Measurements from ENCODE around the gene PGM2. TPM values are rescaled to one million over a fixed set of nuclear protein-coding genes. Genes with fewer than 3 reads are reported as not detected.
"Not testable (repeated sequence)": the region's sequence is repeated elsewhere in the genome, so short reads cannot be mapped to it uniquely, and the experiment has no call there.

The PGM2 gene
- total RNA-seq: 10 to 100 TPM in 1 of 6 donors, 1 to 10 TPM in 5; 4.8 to 15.1 (median 9.1) TPM
- 1 to 10 TPM; 2.1 to 4.6 TPM for polyA plus RNA-seq

DNA sequence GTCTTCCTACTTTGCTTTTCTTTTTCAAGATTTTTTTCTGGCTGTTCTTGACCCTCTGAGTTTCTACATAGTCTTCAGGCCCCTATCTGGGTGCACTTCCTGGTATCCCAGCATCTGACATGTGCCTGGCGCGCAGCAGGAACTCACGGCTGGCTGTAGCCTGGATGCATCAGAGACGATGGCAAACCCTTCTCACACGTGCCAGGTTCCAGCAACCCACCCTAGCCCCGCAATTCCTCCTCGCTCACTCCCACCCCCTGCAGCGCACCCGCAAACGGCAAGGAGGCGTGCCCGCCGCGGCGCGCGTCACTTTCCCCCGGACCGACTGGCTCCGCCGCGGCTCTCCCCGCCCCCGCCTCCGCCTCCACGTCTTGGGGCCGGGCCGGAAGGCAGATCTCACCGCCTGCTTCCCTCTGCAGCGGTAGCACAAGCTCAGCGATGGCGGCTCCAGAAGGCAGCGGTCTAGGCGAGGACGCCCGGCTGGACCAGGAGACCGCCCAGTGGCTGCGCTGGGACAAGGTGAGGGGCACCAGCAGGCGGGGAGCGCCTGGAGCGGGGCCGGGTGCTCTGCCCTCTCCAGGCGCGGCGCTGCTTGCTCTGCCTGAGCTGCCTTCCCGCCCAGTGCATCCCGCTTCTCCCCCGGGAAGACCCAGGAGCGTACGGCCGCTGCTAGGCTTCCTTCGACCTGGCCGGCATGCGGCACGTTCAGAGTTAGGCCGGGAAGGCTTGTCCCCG, at the start of gene PGM2:
TSS of gene PGM2 (plus strand) at position 392 of the 735 bp plus-strand sequence. CDS start at position 439, 47 bp downstream.
- peaks cover 0 to 22% (median 5%) of the 10 kb centered on the region in 3 donors for H3K4me1 ChIP-seq
- no peak for FAIRE-seq
- intact Hi-C loops (cut with DNase I): no loop called here

DNA sequence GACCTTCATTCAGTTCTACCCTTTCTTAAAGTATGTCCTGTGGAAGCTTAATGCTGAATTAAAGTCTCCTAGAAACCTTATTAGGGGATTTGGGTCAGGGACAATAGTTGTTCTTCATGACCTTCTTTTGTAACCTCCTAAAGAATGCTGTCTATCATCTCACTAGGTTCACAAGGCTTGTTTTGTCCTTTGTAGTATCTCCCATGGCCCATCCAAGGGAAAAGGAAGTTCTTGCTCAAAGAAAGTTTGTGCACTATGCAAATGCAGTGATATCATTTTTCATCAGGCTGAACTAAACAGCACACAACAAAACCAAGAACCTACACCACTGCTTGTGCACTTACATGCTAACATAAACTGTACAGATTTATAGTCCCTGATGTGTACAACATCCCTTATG, 46.6 kb upstream of the PGM2 start:
- intact Hi-C loops (cut with DNase I): no loop called here

More for the DNA sequence above, at the start of gene PGM2:
- H3K36me3 ChIP-seq: peaks cover 0 to 7% (median 0%) of the 10 kb centered on the region in 3 donors
- H3K27me3 ChIP-seq: no peaks in the 10 kb centered on the region
- DNase-seq (peak; percentile 80 to 94 (median 88)), ATAC-seq (peak; percentile 96 to 98 (median 98))
- 1% methylated on average over 48 to 57 of the region's 57 CpGs for WGBS, 2 donors
- TF ChIP-seq, protein P1, sequence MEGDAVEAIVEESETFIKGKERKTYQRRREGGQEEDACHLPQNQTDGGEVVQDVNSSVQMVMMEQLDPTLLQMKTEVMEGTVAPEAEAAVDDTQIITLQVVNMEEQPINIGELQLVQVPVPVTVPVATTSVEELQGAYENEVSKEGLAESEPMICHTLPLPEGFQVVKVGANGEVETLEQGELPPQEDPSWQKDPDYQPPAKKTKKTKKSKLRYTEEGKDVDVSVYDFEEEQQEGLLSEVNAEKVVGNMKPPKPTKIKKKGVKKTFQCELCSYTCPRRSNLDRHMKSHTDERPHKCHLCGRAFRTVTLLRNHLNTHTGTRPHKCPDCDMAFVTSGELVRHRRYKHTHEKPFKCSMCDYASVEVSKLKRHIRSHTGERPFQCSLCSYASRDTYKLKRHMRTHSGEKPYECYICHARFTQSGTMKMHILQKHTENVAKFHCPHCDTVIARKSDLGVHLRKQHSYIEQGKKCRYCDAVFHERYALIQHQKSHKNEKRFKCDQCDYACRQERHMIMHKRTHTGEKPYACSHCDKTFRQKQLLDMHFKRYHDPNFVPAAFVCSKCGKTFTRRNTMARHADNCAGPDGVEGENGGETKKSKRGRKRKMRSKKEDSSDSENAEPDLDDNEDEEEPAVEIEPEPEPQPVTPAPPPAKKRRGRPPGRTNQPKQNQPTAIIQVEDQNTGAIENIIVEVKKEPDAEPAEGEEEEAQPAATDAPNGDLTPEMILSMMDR (IDR thresholded peaks at IDR 0.05): no peak
- peak within 1 kb of the TSS; percentile 79 to 97 (median 88) for H3K4me3 ChIP-seq
- peak within 1 kb of the TSS; percentile 68 to 88 (median 80) for H3K27ac ChIP-seq
- no peaks in the 10 kb centered on the region for H3K9me3 ChIP-seq

DNA sequence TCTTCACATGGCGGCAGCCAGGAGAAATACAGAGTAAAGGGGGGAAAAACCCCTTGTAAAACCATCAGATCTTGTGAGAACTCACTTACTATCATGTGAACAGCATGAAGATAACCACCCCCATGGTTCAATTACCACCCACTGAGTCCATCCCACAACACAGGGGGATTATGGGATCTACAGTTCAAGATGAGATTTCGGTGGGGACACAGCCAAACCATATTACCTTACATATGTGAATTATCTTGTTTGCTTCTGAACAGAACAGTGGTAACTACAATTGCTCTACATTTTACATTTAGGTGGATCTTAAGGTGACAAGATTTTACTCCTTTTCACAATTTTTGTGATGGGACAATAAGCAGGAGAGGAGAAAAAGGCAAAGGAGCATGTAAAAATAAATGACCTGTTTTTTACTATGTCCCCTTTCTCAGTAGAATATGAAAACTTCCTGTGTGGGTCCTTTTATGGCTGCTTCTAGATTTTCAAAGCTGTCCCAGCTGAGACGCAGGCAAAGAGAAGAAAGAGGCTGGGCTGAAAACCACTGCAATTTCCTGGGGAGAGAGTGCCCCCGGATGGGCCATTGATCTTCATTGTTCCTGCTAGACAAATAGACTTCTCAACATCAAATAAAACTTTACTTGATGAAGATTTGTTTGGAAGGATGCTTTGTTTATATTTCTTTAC, 45.9 kb upstream of the PGM2 start:
- Histone ChIP-seq H3K4me3 (no peak overlapping the region), H3K4me1 (no peaks in the 10 kb centered on the region), H3K27ac (no peak overlapping the region), H3K27me3 (no peaks in the 10 kb centered on the region), H3K36me3 (no peaks in the 10 kb centered on the region), H3K9me3 (no peaks in the 10 kb centered on the region)
- intact Hi-C loops (cut with DNase I): no loop called here
- no peak for DNase-seq
- 63 to 67% methylated on average over 4 of the region's 4 CpGs for WGBS, 2 donors
- FAIRE-seq: no peak
- TF ChIP-seq, protein P1 (IDR thresholded peaks at IDR 0.05): no peak
- peak in 2 of 4 donors; percentile 74 to 76 for ATAC-seq

More for the DNA sequence above, 46.6 kb upstream of the PGM2 start:
- FAIRE-seq (no peak), DNase-seq (no peak), ATAC-seq (no peak)
- H3K36me3 ChIP-seq: no peaks in the 10 kb centered on the region
- H3K27ac ChIP-seq: no peak overlapping the region
- TF ChIP-seq, protein P1 (IDR thresholded peaks at IDR 0.05): no peak
- no peaks in the 10 kb centered on the region for H3K9me3 ChIP-seq
- no peaks in the 10 kb centered on the region for H3K4me1 ChIP-seq
- H3K27me3 ChIP-seq: no peaks in the 10 kb centered on the region
- H3K4me3 ChIP-seq: no peak overlapping the region

DNA sequence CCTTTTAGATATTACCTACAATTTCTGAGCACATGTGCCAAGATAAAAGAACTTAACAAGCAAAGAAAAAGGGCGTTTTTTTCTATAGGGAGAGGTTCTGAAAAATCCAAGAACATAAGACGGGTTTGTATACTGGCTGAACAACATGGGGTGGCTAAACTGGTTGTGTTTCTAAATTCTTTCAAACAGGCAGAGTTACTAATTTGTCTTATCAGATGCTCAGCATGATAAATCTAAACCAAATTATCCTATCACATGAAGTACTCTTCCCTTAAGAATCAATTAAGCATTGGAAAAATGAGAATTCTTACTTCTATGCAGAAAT, 45.4 kb upstream of the PGM2 start:
- Histone ChIP-seq H3K9me3 (no peaks in the 10 kb centered on the region), H3K4me3 (no peak overlapping the region), H3K27ac (no peak overlapping the region), H3K36me3 (no peaks in the 10 kb centered on the region), H3K27me3 (no peaks in the 10 kb centered on the region), H3K4me1 (no peaks in the 10 kb centered on the region)
- intact Hi-C loops (cut with DNase I): no loop called here
- ATAC-seq (no peak), DNase-seq (no peak), FAIRE-seq (no peak)
- WGBS, 2 donors: 60 to 66% methylated on average over 2 of the region's 2 CpGs
- TF ChIP-seq, protein P1 (IDR thresholded peaks at IDR 0.05): no peak

DNA sequence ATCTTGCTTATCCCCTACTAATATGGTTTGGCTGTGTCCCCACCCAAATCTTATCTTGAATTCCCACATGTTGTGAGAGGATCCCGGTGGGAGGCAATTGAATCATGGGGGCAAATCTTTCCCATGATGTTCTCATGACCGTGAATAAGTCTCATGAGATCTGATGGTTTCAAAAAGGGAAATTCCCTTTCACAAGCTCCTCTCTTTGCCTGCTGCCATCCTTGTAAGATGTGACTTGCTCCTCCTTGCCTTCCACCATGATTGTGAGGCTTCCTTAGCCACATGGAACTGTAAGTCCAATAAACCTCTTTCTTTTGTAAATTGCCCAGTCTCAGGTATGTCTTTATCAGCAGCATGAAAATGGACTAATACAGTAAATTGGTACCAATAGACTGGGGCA, 40.2 kb upstream of the PGM2 start:
- ATAC-seq; H3K4me1 ChIP-seq; FAIRE-seq; H3K27ac ChIP-seq; H3K9me3 ChIP-seq; H3K27me3 ChIP-seq; H3K4me3 ChIP-seq; H3K36me3 ChIP-seq; intact Hi-C loops (cut with DNase I); DNase-seq: not testable (repeated sequence)
- WGBS, 2 donors: 87 to 98% methylated on average over 2 of the region's 2 CpGs

DNA sequence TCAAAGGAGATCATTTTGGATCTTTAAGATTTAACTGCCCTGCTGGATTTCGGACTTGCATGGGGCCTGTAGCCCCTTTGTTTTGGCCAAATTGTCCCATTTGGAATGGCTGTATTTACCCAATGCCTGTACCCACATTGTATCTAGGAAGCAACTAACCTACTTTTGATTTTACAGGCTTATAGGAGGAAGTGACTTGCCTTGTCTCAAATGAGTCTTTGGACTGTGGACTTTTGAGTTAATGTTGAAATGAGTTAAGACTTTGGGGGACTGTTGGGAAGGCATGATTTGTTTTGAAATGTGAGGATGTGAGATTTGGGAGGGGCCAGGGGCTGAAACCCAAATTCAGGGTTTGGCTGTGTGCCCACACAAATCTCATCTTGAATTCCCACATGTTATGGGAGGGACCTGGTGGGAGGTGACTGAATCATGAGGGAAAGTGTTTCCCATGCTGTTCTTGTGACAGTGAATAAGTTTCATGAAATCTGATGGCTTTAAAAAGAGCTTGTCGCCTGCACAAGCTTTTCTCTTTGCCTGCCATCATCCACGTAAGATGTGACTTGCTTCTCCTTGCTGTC, 38.5 kb upstream of the PGM2 start:
- H3K4me3 ChIP-seq; H3K36me3 ChIP-seq; intact Hi-C loops (cut with DNase I); DNase-seq; ATAC-seq; FAIRE-seq; H3K27ac ChIP-seq; H3K4me1 ChIP-seq; H3K9me3 ChIP-seq; H3K27me3 ChIP-seq: not testable (repeated sequence)
- WGBS, 2 donors: 87 to 94% methylated on average over 3 of the region's 3 CpGs

Measured in pancreas (tissue), 10 donors.